ENCODE measurements around the gene CDKN2C. TPM values are rescaled to one million over a fixed set of nuclear protein-coding genes. Genes with fewer than 3 reads are reported as not detected.
A peak's percentile ranks its signal among the peaks of the same experiment; 100 is the strongest.

The CDKN2C gene
- total and polyA plus RNA-seq, 12 donors = 8.0 to 46.0 (median 24.3) TPM

DNA sequence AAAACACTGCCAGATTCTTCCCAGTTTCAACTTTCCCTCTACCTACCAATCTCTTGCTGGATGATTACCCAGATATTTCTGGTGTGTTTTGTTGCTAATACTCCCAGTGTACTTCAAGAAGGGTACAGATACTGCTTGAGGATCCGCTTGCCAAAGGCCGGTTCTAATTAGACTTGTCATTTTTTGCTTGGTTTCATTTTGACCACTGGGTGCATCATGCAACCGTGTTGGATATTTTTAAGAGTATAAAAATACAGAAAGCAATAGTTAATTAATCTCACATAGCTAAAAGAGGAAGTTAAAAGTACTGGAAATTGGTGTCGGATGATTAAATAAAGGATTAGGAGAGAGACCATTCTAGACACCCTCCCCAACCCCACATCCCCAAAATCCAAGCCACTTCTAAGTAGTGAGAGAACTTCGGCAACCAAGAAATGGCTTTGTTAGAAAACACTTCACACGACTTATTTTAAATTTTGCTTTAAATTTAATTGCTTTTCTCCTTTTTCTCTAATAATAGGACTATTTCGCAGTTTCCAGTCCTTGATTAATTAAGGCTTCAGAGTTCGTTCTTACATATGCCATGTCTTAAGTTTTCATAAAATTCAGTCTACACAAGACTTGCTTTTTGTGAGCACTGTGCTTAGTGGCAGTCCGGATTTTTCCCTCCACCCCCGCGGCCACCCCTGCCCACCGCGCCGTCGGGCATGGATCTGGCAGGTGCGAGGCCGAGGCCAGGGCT lies 2.5 kb upstream of the CDKN2C start:
- intact Hi-C loops (cut with DNase I) = loop anchor here in 1 of 2 donors (10.0 kb wide), 1 partner anchor 193 kb away; no protein-coding TSS in a partner anchor
- Histone ChIP-seq H3K27me3 (no peaks in the 10 kb centered on the region), H3K4me3 (peak overlapping the region in 3 of 4 donors; percentile 71 to 94 (median 94)), H3K4me1 (replicated peaks in 1 of 2) (peaks cover 0 to 21% of the 10 kb centered on the region in 2 donors), H3K9me3 (replicated peaks in 1 of 3) (peaks cover 0 to 6% (median 0%) of the 10 kb centered on the region in 3 donors), H3K36me3 (replicated peaks in 1 of 2) (no peaks in the 10 kb centered on the region), H3K27ac (peak overlapping the region; percentile 96 to 100 (median 98))
- DNase-seq = peak in 4 of 7 donors; percentile 29 to 40 (median 30)
- 7 to 15% (median 9%) methylated on average over 11 to 17 of the region's 17 CpGs for WGBS, 4 donors
- TF ChIP-seq, protein P1, sequence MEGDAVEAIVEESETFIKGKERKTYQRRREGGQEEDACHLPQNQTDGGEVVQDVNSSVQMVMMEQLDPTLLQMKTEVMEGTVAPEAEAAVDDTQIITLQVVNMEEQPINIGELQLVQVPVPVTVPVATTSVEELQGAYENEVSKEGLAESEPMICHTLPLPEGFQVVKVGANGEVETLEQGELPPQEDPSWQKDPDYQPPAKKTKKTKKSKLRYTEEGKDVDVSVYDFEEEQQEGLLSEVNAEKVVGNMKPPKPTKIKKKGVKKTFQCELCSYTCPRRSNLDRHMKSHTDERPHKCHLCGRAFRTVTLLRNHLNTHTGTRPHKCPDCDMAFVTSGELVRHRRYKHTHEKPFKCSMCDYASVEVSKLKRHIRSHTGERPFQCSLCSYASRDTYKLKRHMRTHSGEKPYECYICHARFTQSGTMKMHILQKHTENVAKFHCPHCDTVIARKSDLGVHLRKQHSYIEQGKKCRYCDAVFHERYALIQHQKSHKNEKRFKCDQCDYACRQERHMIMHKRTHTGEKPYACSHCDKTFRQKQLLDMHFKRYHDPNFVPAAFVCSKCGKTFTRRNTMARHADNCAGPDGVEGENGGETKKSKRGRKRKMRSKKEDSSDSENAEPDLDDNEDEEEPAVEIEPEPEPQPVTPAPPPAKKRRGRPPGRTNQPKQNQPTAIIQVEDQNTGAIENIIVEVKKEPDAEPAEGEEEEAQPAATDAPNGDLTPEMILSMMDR (IDR thresholded peaks at IDR 0.05) = no peak
- peak in 1 of 2 donors; percentile 12 for TF ChIP-seq POLR2A (IDR thresholded peaks at IDR 0.05)

DNA sequence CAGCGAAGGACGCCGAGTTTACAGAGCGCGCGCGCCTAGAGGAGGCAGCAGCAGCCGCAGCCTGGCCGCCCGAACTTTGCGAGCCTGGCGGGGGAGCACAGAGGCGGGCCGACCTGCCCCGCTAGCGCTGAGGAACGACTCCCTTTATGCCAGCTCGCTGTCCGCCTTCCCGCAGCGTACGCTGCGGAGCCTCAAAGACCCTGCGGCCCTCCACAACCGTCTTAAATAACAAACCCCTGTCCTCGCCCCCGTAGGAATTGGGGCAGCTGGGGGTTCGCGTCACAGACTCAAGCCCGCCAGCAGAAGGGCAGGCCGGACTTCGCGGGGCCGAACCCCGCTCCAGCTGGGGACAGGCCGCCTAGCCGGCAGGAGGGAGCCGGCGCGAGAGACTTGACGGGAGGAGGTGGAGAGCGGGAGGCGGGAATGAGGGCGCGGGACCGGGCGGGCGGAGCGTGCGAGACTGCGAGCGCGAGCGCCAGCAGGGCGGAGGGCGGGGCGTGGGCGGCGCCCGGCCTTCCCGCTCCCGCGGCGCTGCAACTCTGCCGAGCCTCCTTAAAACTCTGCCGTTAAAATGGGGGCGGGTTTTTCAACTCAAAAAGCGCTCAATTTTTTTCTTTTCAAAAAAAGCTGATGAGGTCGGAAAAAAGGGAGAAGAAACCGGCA lies 1.8 kb upstream of the CDKN2C start:
- TF ChIP-seq, protein P1 (IDR thresholded peaks at IDR 0.05) = peak in 5 of 6 experiments; percentile 33 to 61 (median 47)
- TF ChIP-seq POLR2A (IDR thresholded peaks at IDR 0.05) = peak; percentile 86 to 94
- WGBS, 4 donors = 0 to 1% (median 0%) methylated on average over 25 to 70 of the region's 70 CpGs
- intact Hi-C loops (cut with DNase I) = loop anchor here in 1 of 2 donors (10.0 kb wide), 1 partner anchor 193 kb away; no protein-coding TSS in a partner anchor

DNA sequence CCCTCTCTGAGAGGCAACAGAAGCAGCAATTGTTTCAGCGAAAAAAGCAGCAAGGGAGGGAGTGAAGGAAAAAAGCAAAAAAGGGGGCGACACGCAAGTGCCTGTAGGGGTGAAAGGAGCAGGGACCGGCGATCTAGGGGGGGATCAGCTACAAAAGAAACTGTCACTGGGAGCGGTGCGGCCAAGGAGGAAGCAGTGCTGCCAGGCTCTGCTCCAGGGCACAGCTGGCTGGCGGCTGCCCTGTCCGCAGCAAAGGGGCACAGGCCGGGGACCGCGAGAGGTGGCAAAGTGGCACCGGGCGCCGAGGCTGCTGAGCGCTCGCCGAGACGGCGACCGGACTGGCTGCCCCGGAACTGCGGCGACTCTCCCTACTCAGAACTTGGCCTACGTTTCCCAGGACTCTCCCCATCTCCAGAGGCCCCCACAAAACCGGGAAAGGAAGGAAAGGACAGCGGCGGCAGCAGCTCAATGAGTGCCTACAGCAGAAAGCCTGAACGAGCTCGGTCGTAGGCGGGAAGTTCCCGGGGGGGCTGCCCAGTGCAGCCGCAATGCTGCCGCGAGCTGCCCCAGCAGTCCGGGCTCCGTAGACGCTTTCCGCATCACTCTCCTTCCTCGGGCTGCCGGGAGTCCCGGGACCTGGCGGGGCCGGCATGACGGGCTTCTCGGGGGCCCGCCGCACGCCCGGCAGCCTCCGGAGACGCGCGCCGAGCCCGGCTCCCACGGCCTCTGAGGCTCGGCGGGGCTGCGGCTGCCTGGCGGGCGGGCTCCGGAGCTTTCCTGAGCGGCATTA lies 1.0 kb upstream of the CDKN2C start:
- Histone ChIP-seq H3K27me3 (no peaks in the 10 kb centered on the region), H3K4me3 (peak overlapping the region; percentile 71 to 97 (median 94)), H3K9me3 (replicated peaks in 1 of 3) (peaks cover 0 to 6% (median 0%) of the 10 kb centered on the region in 3 donors), H3K36me3 (replicated peaks in 1 of 2) (no peaks in the 10 kb centered on the region), H3K27ac (peak overlapping the region; percentile 96 to 100 (median 98)), H3K4me1 (replicated peaks in 1 of 2) (peaks cover 0 to 29% of the 10 kb centered on the region in 2 donors)
- WGBS, 4 donors = 0 to 1% (median 0%) methylated on average over 11 to 65 of the region's 65 CpGs
- intact Hi-C loops (cut with DNase I) = loop anchor here in 1 of 2 donors (10.0 kb wide), 1 partner anchor 194 kb away; no protein-coding TSS in a partner anchor
- peak; percentile 48 to 68 (median 60) for DNase-seq
- TF ChIP-seq POLR2A (IDR thresholded peaks at IDR 0.05) = no peak
- TF ChIP-seq, protein P1 (IDR thresholded peaks at IDR 0.05) = no peak

More for the DNA sequence above, 1.8 kb upstream of the CDKN2C start:
- Histone ChIP-seq H3K9me3 (replicated peaks in 1 of 3) (peaks cover 0 to 6% (median 0%) of the 10 kb centered on the region in 3 donors), H3K27me3 (no peaks in the 10 kb centered on the region), H3K4me3 (peak overlapping the region; percentile 71 to 97 (median 94)), H3K36me3 (replicated peaks in 1 of 2) (no peaks in the 10 kb centered on the region), H3K27ac (peak overlapping the region; percentile 96 to 100 (median 98)), H3K4me1 (replicated peaks in 1 of 2) (peaks cover 0 to 25% of the 10 kb centered on the region in 2 donors)
- peak; percentile 90 to 95 (median 93) for DNase-seq

Measured in adrenal gland (tissue), 12 donors.